Measurements from ENCODE around the gene ZNF584.

GRCh38 chr19:58460039-58460438 lies 51.6 kb downstream of the ZNF584 start:
- TF ChIP-seq FOXK2 (IDR thresholded peaks at IDR 0.05): no peak
- no peak for TF ChIP-seq SUZ12 (IDR thresholded peaks at IDR 0.05)
- no peak for TF ChIP-seq FOXM1 (IDR thresholded peaks at IDR 0.05; ENCODE audit: borderline replicate concordance)
- TF ChIP-seq SP1 (IDR thresholded peaks at IDR 0.05): no peak
- TF ChIP-seq NFRKB (IDR thresholded peaks at IDR 0.05): no peak
- TF ChIP-seq PKNOX1 (IDR thresholded peaks at IDR 0.05): no peak
- TF ChIP-seq ARNT (IDR thresholded peaks at IDR 0.05): no peak
- TF ChIP-seq ELF4 (IDR thresholded peaks at IDR 0.05): no peak
- TF ChIP-seq ZNF384 (IDR thresholded peaks at IDR 0.05): no peak
- TF ChIP-seq HDGF (IDR thresholded peaks at IDR 0.05; ENCODE audit: borderline replicate concordance): no peak
- TF ChIP-seq TARDBP (IDR thresholded peaks at IDR 0.05): no peak
- TF ChIP-seq L3MBTL2 (conservative IDR thresholded peaks at IDR 0.05): no peak
- no peak for TF ChIP-seq FOXA1 (IDR thresholded peaks at IDR 0.05)
- TF ChIP-seq BHLHE40 (IDR thresholded peaks at IDR 0.05; ENCODE audit: borderline replicate concordance): no peak

All from HEK293T (cell line).